Pancreas (tissue), 10 donors: ENCODE data around the gene TOR3A. TPM values are rescaled to one million over a fixed set of nuclear protein-coding genes. Genes with fewer than 3 reads are reported as not detected.

Experiments used
- ATAC-seq, 4 donors: fragments of 200-7000 bp; cut with Tn5 transposase; one replicate each; pipeline versions ENCODE4 v1.8.0 to v1.9.1; 2020; ENCODE audit warnings: mild to moderate bottlenecking in 4 of 4, moderate library complexity in 4 of 4
- DNase-seq, 6 donors: peaks; one replicate each; pipeline ENCODE4 v3.0.0-alpha.2; 2020
- FAIRE-seq: peaks from 2 replicates; lab custom pipeline; 2012; peaks lifted over from hg19 to GRCh38; lab: Jason Lieb, UNC
- H3K27ac ChIP-seq, 4 donors: fragments of 200-600 bp; sonication (generic); 1 replicate in 3 of 4; 2 replicates in 1 of 4; pipeline versions ENCODE4 v1.5.0 to v1.8.0; 2020
- H3K27me3 ChIP-seq, 4 donors: fragments of 200-600 bp; one replicate each; pipeline ENCODE4 v1.8.0; 2021
- H3K36me3 ChIP-seq, 3 donors: fragments of 200-600 bp; sonication (generic) in 1 of 3; one replicate each; pipeline versions ENCODE4 v1.5.0 to v1.8.0; 2020 to 2021
- H3K4me1 ChIP-seq, 3 donors: fragments of 200-600 bp; one replicate each; pipeline ENCODE4 v1.8.0; 2021
- H3K4me3 ChIP-seq, 4 donors: fragments of 200-600 bp; sonication (generic) in 2 of 4; one replicate each; pipeline versions ENCODE4 v1.5.0 to v1.8.0; 2020 to 2021
- H3K9me3 ChIP-seq, 4 donors: fragments of 200-600 bp; one replicate each; pipeline ENCODE4 v1.8.0; 2021
- CTCF ChIP-seq, 4 donors: fragments of 200-600 bp; sonication (generic) in 3 of 4; IDR thresholded peaks; one replicate each; pipeline versions ENCODE4 v1.5.0 to v1.8.0; 2021; ENCODE audit warnings: antibody characterized with exemption in 4 of 4
- WGBS, 2 donors: extraction: QIAGEN DNeasy Blood & Tissue Kit; methylation state at CpG; one replicate each; pipeline ENCODE4 v1.1.7; 2013; 5-methylcytosine and 5-hydroxymethylcytosine counted together
- intact Hi-C, 3 donors: fragments of 100-400 bp; cut with DNase I; formaldehyde crosslinking; loops; one replicate each; pipeline versions ENCODE4 v1.11.1 to v1.14.2; 2022
- polyA plus RNA-seq, 2 donors: library from polyadenylated mRNA; stranded (reverse); fragments of 200-250 nt; gene quantifications; one replicate each; pipeline ENCODE4 v1.2.3, GENCODE V29; 2013
- total RNA-seq, 6 donors: library from RNA; stranded (reverse); fragmentation: NEBNext Ultra II Directional in 4 of 6; extraction: Animal tissue kit (Norgen Biotek cat#: 25700) in 4 of 6; gene quantifications; one replicate each; pipeline versions ENCODE4 v1.2.1 to v1.2.4, GENCODE V29; 2021 to 2023
- donor health status: healthy with polysubstance abuse.
- donor health status: DM: no; HTN: no; CAD: no; lungs with moderate emphysema.
- donor health status: DM: no; HTN: no; CAD: no.
- donor health status: control.
- donor health status: control.
- donor health status: Bipolar disorder and iron deficiency.
- donor health status: DM: yes; HTN: yes; CAD: no.
- donor health status: DM: no; HTN: no; CAD: no.
- donor health status: DM: no; HTN: no; CAD: no.
- donor health status: DM: yes; HTN: yes; CAD: no.

The TOR3A gene
- total and polyA plus RNA-seq, 8 donors, result 8.3 to 20.0 (median 13.1) TPM

- ATAC-seq (no peak), FAIRE-seq (no peak), DNase-seq (no peak)
- no peak overlapping the region for H3K27ac ChIP-seq
- intact Hi-C loops, result no loop called here
- H3K27me3 ChIP-seq, result no peaks in the 10 kb centered on the region
- no peak overlapping the region for H3K4me3 ChIP-seq
- TF ChIP-seq CTCF (IDR thresholded peaks at IDR 0.05), result no peak
- WGBS, 2 donors, result 78% methylated on average over 2 of the region's 2 CpGs
- no peaks in the 10 kb centered on the region for H3K9me3 ChIP-seq
- H3K4me1 ChIP-seq, result no peaks in the 10 kb centered on the region
- peaks cover 0 to 22% (median 14%) of the 10 kb centered on the region in 3 donors for H3K36me3 ChIP-seq
These were observed 38.9 kb downstream of the TOR3A start for GRCh38 chr1:179120736-179121135.

GRCh38 chr1:179121159-179121938, 39.5 kb downstream of the TOR3A start:
- no peak overlapping the region for H3K4me3 ChIP-seq
- peak in 1 of 6 donors; percentile 25 for DNase-seq
- ATAC-seq, result peak in 3 of 4 donors; percentile 52 to 56 (median 52)
- WGBS, 2 donors, result 84 to 85% methylated on average over 7 of the region's 7 CpGs
- H3K27ac ChIP-seq, result no peak overlapping the region
- H3K27me3 ChIP-seq, result no peaks in the 10 kb centered on the region
- no peaks in the 10 kb centered on the region for H3K9me3 ChIP-seq
- peaks cover 0 to 22% (median 14%) of the 10 kb centered on the region in 3 donors for H3K36me3 ChIP-seq
- intact Hi-C loops, result no loop called here
- FAIRE-seq, result no peak
- peak in 3 of 4 donors; percentile 22 to 31 (median 23) for TF ChIP-seq CTCF (IDR thresholded peaks at IDR 0.05)
- no peaks in the 10 kb centered on the region for H3K4me1 ChIP-seq

- 91 to 93% methylated on average over 1 of the region's 1 CpG for WGBS, 2 donors
- intact Hi-C loops, result no loop called here
These were observed 43.0 kb downstream of the TOR3A start for GRCh38 chr1:179124873-179125272.

GRCh38 chr1:179126338-179127060, 44.6 kb downstream of the TOR3A start:
- ATAC-seq, result peak in 3 of 4 donors; percentile 57 to 69 (median 63)
- Histone ChIP-seq H3K27me3 (no peaks in the 10 kb centered on the region), H3K9me3 (no peaks in the 10 kb centered on the region), H3K36me3 (no peaks in the 10 kb centered on the region), H3K4me3 (no peak overlapping the region), H3K4me1 (peaks cover 0 to 24% (median 8%) of the 10 kb centered on the region in 3 donors), H3K27ac (peak overlapping the region in 2 of 4 donors; percentile 53)
- no peak for FAIRE-seq
- no peak for TF ChIP-seq CTCF (IDR thresholded peaks at IDR 0.05)
- WGBS, 2 donors, result 57 to 59% methylated on average over 8 of the region's 8 CpGs
- intact Hi-C loops, result no loop called here
- peak in 4 of 6 donors; percentile 20 to 40 (median 32) for DNase-seq

More at GRCh38 chr1:179124873-179125272, 43.0 kb downstream of the TOR3A start:
- ATAC-seq, result no peak
- FAIRE-seq, result no peak
- Histone ChIP-seq H3K9me3 (no peaks in the 10 kb centered on the region), H3K4me3 (no peak overlapping the region), H3K36me3 (no peaks in the 10 kb centered on the region), H3K4me1 (peaks cover 0 to 20% (median 8%) of the 10 kb centered on the region in 3 donors), H3K27me3 (no peaks in the 10 kb centered on the region), H3K27ac (no peak overlapping the region)
- TF ChIP-seq CTCF (IDR thresholded peaks at IDR 0.05), result no peak
- no peak for DNase-seq
